Endothelial cell of umbilical vein (primary cell): Measurements from ENCODE around the gene NRXN3. TPM values are rescaled to one million over a fixed set of nuclear protein-coding genes. Genes with fewer than 3 reads are reported as not detected.
"Not testable (repeated sequence)": the region's sequence is repeated elsewhere in the genome, so short reads cannot be mapped to it uniquely, and the experiment has no call there.

Source experiments
- BruUV-seq: library from RNA; stranded (reverse); fragments of 400-500 nt; replicated peaks from 2 replicates; lab custom pipeline; 2021; lab: Mats Ljungman, UMichigan
- CTCF ChIA-PET: fragments of 300-600, 350-600 bp; sonication (Branson Sonifier 250); formaldehyde crosslinking; loops from one replicate; lab custom pipeline; 2021; ENCODE audit warnings: antibody characterized with exemption, inconsistent platforms; lab: Charles Lee
- POLR2A ChIA-PET: fragments of 300-600, 350-600 bp; sonication (Branson Sonifier 250); formaldehyde crosslinking; loops from one replicate; lab custom pipeline; 2021; ENCODE audit warnings: antibody characterized with exemption, inconsistent platforms; lab: Charles Lee
- DNase-seq: peaks from one replicate; pipeline ENCODE4 v3.0.0-alpha.2; 2011; ENCODE audit warnings: low read depth, low spot score
- FAIRE-seq: peaks from 2 replicates; lab custom pipeline; 2011; peaks lifted over from hg19 to GRCh38; lab: Jason Lieb, UNC
- H2AFZ ChIP-seq: 2 replicates; pipeline ENCODE4 v1.6.0; 2012; ENCODE audit warnings: low read depth, low read length, control low read depth, inconsistent platforms
- H3K27ac ChIP-seq: 2 replicates; pipeline ENCODE4 v1.5.1; 2011; ENCODE audit warnings: low read depth, mild to moderate bottlenecking, control low read depth, low read length, moderate library complexity; ENCODE audit not compliant: insufficient read depth
- H3K27me3 ChIP-seq, 2 experiments: 2 replicates each; pipeline versions ENCODE4 v1.6.0 to v1.6.1; 2011; ENCODE audit warnings: low read length in 2 of 2, mixed read lengths in 1 of 2; ENCODE audit not compliant: control insufficient read depth in 2 of 2, insufficient read depth in 2 of 2
- H3K36me3 ChIP-seq, 2 experiments: 2 replicates in 1 of 2; 3 replicates in 1 of 2; pipeline ENCODE4 v1.5.1; 2011; ENCODE audit warnings: low read length in 2 of 2, mild to moderate bottlenecking in 1 of 2, moderate library complexity in 1 of 2; ENCODE audit not compliant: control insufficient read depth in 2 of 2, insufficient read depth in 2 of 2; ENCODE audit errors: extremely low read depth in 1 of 2
- H3K4me1 ChIP-seq: 3 replicates; pipeline ENCODE4 v1.5.1; 2011; ENCODE audit warnings: mild to moderate bottlenecking, low read length; ENCODE audit not compliant: control insufficient read depth, insufficient read depth; ENCODE audit errors: extremely low read depth
- H3K4me2 ChIP-seq: 2 replicates; pipeline ENCODE4 v1.6.1; 2011; ENCODE audit warnings: low read length, control low read depth, mixed read lengths; ENCODE audit not compliant: insufficient read depth
- H3K4me3 ChIP-seq, 3 experiments: fragments of 200-600 bp in 1 of 3; sonication (generic), shearing (Covaris generic) in 1 of 3; replicated peaks in 1 of 3; 2 replicates each; pipeline ENCODE4 v1.5.1; 2011 to 2016; ENCODE audit warnings: control low read depth in 3 of 3, low read length in 3 of 3, mild to moderate bottlenecking in 2 of 3, inconsistent platforms in 1 of 3, low read depth in 1 of 3, moderate library complexity in 1 of 3; ENCODE audit not compliant: insufficient read depth in 1 of 3
- H3K79me2 ChIP-seq: 2 replicates; pipeline ENCODE4 v1.6.0; 2012; ENCODE audit warnings: low read length, inconsistent platforms; ENCODE audit not compliant: control insufficient read depth, insufficient read depth
- H3K9ac ChIP-seq: replicated peaks from 2 replicates; pipeline ENCODE3; 2011; ENCODE audit warnings: low read length, control low read depth; ENCODE audit not compliant: insufficient read depth; ENCODE audit errors: extremely low read depth
- H3K9me1 ChIP-seq: replicated peaks from 3 replicates; pipeline ENCODE4 v1.6.0; 2011; ENCODE audit warnings: mild to moderate bottlenecking, low read length; ENCODE audit not compliant: control insufficient read depth, insufficient read depth; ENCODE audit errors: extremely low read depth
- H3K9me3 ChIP-seq: replicated peaks from 2 replicates; pipeline ENCODE4 v1.5.1; 2012; ENCODE audit warnings: low read length, inconsistent platforms; ENCODE audit not compliant: control insufficient read depth, insufficient read depth
- H4K20me1 ChIP-seq: replicated peaks from 2 replicates; pipeline ENCODE3; 2011; ENCODE audit warnings: mild to moderate bottlenecking, low read length; ENCODE audit not compliant: control insufficient read depth, insufficient read depth; ENCODE audit errors: extremely low read depth
- FOS ChIP-seq: IDR thresholded peaks from 2 replicates; pipeline ENCODE4 v1.6.1; 2011; ENCODE audit warnings: mild to moderate bottlenecking, low read length, moderate library complexity, borderline replicate concordance; ENCODE audit not compliant: insufficient read depth
- JUN ChIP-seq: IDR thresholded peaks from 2 replicates; pipeline ENCODE4 v1.6.1; 2011; ENCODE audit warnings: borderline replicate concordance, low read depth; ENCODE audit not compliant: insufficient read length, insufficient read depth
- dilution Hi-C: fragments of 300-500 bp; cut with MboI; formaldehyde crosslinking; loops from one replicate; pipeline ENCODE4 v1.15.0; 2019; ENCODE audit warnings: low sequenced_read_pairs; ENCODE audit not compliant: extremely low pct_ligation_motif_present
- intact Hi-C: fragments of 100-400 bp; cut with micrococcal nuclease; formaldehyde crosslinking; loops from one replicate; pipeline ENCODE4 v1.10.0; 2022
- polyA plus RNA-seq, 4 experiments: library from polyadenylated mRNA; depleted of rRNA in 3 of 4; stranded (reverse) in 3 of 4; unstranded in 1 of 4; fragments of >200 nt; gene quantifications; 2 replicates each; pipeline versions ENCODE4 v1.2.1 to v1.2.3, GENCODE V29; 2011 to 2012; ENCODE audit warnings: missing spikeins in 1 of 4
- total RNA-seq: library from RNA; stranded (reverse); gene quantifications from 2 replicates; pipeline ENCODE4 v1.2.3, GENCODE V29; 2021

Gene NRXN3
- total and polyA plus RNA-seq, 2 donors (not counting 3 experiments of a cell fraction or from before 2014, with no cell fraction given), result 0.72 to 4.2 TPM

- Histone ChIP-seq H3K79me2 (no peaks in the 10 kb centered on the region), H3K27ac (no peak overlapping the region), H3K27me3 (no peaks in the 10 kb centered on the region), H3K9me1 (no peaks in the 10 kb centered on the region), H2AFZ (no peak overlapping the region), H4K20me1 (no peaks in the 10 kb centered on the region), H3K36me3 (no peaks in the 10 kb centered on the region), H3K4me2 (no peak overlapping the region), H3K4me1 (no peaks in the 10 kb centered on the region), H3K9me3 (no peaks in the 10 kb centered on the region), H3K4me3 (no peak overlapping the region), H3K9ac (no peak overlapping the region)
- no TSS peak for BruUV-seq
- intact Hi-C loops (loop anchor here (10.0 kb wide), 1 partner anchor 1196 kb away; the partner anchor contains the start of gene DIO2), dilution Hi-C loops (no loop called here)
- FAIRE-seq, result no peak
- POLR2A ChIA-PET, result no interaction called here
- no peak for TF ChIP-seq JUN
- TF ChIP-seq FOS, result peak; percentile 79
- CTCF ChIA-PET, result no interaction called here
- DNase-seq, result peak; percentile 23
Measured at GRCh38 chr14:79018836-79019235, 848.7 kb downstream of the NRXN3 start.

GRCh38 chr14:79019898-79020297 is 849.7 kb downstream of the NRXN3 start:
- H3K36me3 ChIP-seq, dilution Hi-C loops, BruUV-seq, H3K4me3 ChIP-seq, H3K9me1 ChIP-seq, CTCF ChIA-PET, POLR2A ChIA-PET, FAIRE-seq, DNase-seq, H3K9ac ChIP-seq, H3K4me1 ChIP-seq, H3K27ac ChIP-seq, H4K20me1 ChIP-seq, H3K79me2 ChIP-seq, H2AFZ ChIP-seq, H3K9me3 ChIP-seq, H3K27me3 ChIP-seq, H3K4me2 ChIP-seq: not testable (repeated sequence)
- intact Hi-C loops, result loop anchor here (10.0 kb wide), 1 partner anchor 1195 kb away; the partner anchor contains the start of gene DIO2
